GM12878 (cell line): ENCODE measurements around the gene GSG1. TPM values are rescaled to one million over a fixed set of nuclear protein-coding genes. Genes with fewer than 3 reads are reported as not detected.

Experiments used
- ATAC-seq: fragments of 200-7000 bp; cut with Tn5 transposase; 3 replicates; pipeline ENCODE4 v1.9.1; 2020; ENCODE audit warnings: mild to moderate bottlenecking, moderate library complexity
- BruUV-seq: library from RNA; stranded (reverse); fragments of 400-500 nt; replicated peaks from 2 replicates; lab custom pipeline; 2021; lab: Mats Ljungman, UMichigan
- CTCF ChIA-PET: fragments of 300-600 bp; sonication (Branson Sonifier 250); formaldehyde crosslinking; extraction: SDS; loops from one replicate; lab custom pipeline; 2021; ENCODE audit warnings: inconsistent platforms; lab: Yijun Ruan, JAX
- POLR2A ChIA-PET: fragments of 350-600 bp; formaldehyde crosslinking; extraction: SDS; loops from one replicate; lab custom pipeline; 2021; ENCODE audit warnings: inconsistent platforms; lab: Charles Lee
- RAD21 ChIA-PET: fragments of 300-600 bp; sonication (Branson Sonifier 250); formaldehyde crosslinking; loops from one replicate; lab custom pipeline; 2023; ENCODE audit warnings: antibody characterized with exemption; ENCODE audit not compliant: unreplicated experiment; lab: Charles Lee
- SMC1A ChIA-PET: fragments of 300-600 bp; sonication (Branson Sonifier 250); formaldehyde crosslinking; loops from one replicate; lab custom pipeline; 2023; ENCODE audit not compliant: unreplicated experiment, uncharacterized antibody; lab: Charles Lee
- DNase-seq: peaks from one replicate; pipeline ENCODE4 v3.0.0-alpha.2; 2011; ENCODE audit warnings: low read depth, low spot score
- FAIRE-seq: peaks from 3 replicates; lab custom pipeline; 2011; peaks lifted over from hg19 to GRCh38; lab: Jason Lieb, UNC
- H2AFZ ChIP-seq: 2 replicates; pipeline ENCODE4 v1.6.0; 2011; ENCODE audit warnings: low read depth, low read length, control low read depth; ENCODE audit not compliant: control insufficient read depth
- H3K27ac ChIP-seq: 2 replicates; pipeline ENCODE4 v1.5.1; 2011; ENCODE audit warnings: control low read depth; ENCODE audit not compliant: control insufficient read depth, insufficient read depth
- H3K27me3 ChIP-seq, 2 experiments: replicated peaks in 1 of 2; 2 replicates each; pipeline versions ENCODE4 v1.6.0 to v1.6.1; 2011; ENCODE audit warnings: low read length in 1 of 2; ENCODE audit not compliant: control insufficient read depth in 2 of 2, insufficient read depth in 2 of 2
- H3K36me3 ChIP-seq, 2 experiments: 2 replicates each; pipeline ENCODE4 v1.5.1; 2011; ENCODE audit warnings: low read length in 1 of 2; ENCODE audit not compliant: control insufficient read depth in 2 of 2, insufficient read depth in 2 of 2
- H3K4me1 ChIP-seq: 2 replicates; pipeline ENCODE4 v1.6.1; 2011; ENCODE audit warnings: mild to moderate bottlenecking, low read length, moderate library complexity, mixed read lengths; ENCODE audit not compliant: control insufficient read depth, insufficient read depth
- H3K4me2 ChIP-seq: 2 replicates; pipeline ENCODE4 v1.6.0; 2011; ENCODE audit warnings: control low read depth; ENCODE audit not compliant: control insufficient read depth, insufficient read depth
- H3K4me3 ChIP-seq: fragments of 200-600 bp; sonication (generic); 2 replicates; pipeline ENCODE4 v1.5.1; 2016
- H3K79me2 ChIP-seq: 2 replicates; pipeline ENCODE4 v1.6.0; 2011; ENCODE audit warnings: low read length; ENCODE audit not compliant: control insufficient read depth, insufficient read depth
- H3K9ac ChIP-seq: 2 replicates; pipeline ENCODE4 v1.8.0; 2011; ENCODE audit warnings: low read length, control low read depth, mixed read lengths; ENCODE audit not compliant: control insufficient read depth, insufficient read depth
- H3K9me3 ChIP-seq: replicated peaks from 3 replicates; pipeline ENCODE4 v1.5.1; 2011; ENCODE audit warnings: mild to moderate bottlenecking, low read length; ENCODE audit not compliant: control insufficient read depth, insufficient read depth
- H4K20me1 ChIP-seq: 2 replicates; pipeline ENCODE4 v1.6.0; 2011; ENCODE audit not compliant: control insufficient read depth, insufficient read depth
- ASH2L ChIP-seq: fragments of 300-600, 200-600 bp; sonication (generic); IDR thresholded peaks from 2 replicates; pipeline ENCODE4 v1.6.1; 2017; ENCODE audit warnings: low read depth, mild to moderate bottlenecking, borderline replicate concordance
- BCL11A ChIP-seq: IDR thresholded peaks from 2 replicates; pipeline ENCODE4 v1.6.1; 2011; ENCODE audit warnings: low read depth, low read length
- CREM ChIP-seq: IDR thresholded peaks from 2 replicates; pipeline ENCODE4 v1.6.1; 2014; ENCODE audit warnings: antibody characterized with exemption, low read depth
- MEF2A ChIP-seq: IDR thresholded peaks from 2 replicates; pipeline ENCODE4 v1.6.1; 2011; ENCODE audit warnings: low read depth, mild to moderate bottlenecking, low read length, moderate library complexity; ENCODE audit not compliant: insufficient read depth
- NFXL1 ChIP-seq: fragments of 450-650 bp; IDR thresholded peaks from 2 replicates; pipeline ENCODE4 v1.6.1; 2017; ENCODE audit warnings: antibody characterized with exemption, mild to moderate bottlenecking, borderline replicate concordance
- NR2C1 ChIP-seq: fragments of 450-650 bp; IDR thresholded peaks from 2 replicates; pipeline ENCODE4 v1.6.1; 2017; ENCODE audit warnings: antibody characterized with exemption, mild to moderate bottlenecking, moderate library complexity
- NR2F1 ChIP-seq: fragments of 450-650 bp; conservative IDR thresholded peaks from 2 replicates; pipeline ENCODE4 v1.6.1; 2017; ENCODE audit warnings: mild to moderate bottlenecking
- SIN3A ChIP-seq: IDR thresholded peaks from 2 replicates; pipeline ENCODE4 v1.6.1; 2012; ENCODE audit warnings: low read depth, low read length, improper control_type of control experiment
- SIX5 ChIP-seq: IDR thresholded peaks from 2 replicates; pipeline ENCODE4 v1.6.1; 2011; ENCODE audit warnings: mild to moderate bottlenecking, low read depth, low read length, moderate library complexity; ENCODE audit not compliant: severe bottlenecking
- SKIL ChIP-seq: fragments of 450-650 bp; IDR thresholded peaks from 2 replicates; pipeline ENCODE4 v1.6.1; 2017; ENCODE audit warnings: mild to moderate bottlenecking, low read depth, inconsistent platforms; ENCODE audit not compliant: poor library complexity, severe bottlenecking
- SMAD1 ChIP-seq: fragments of 450-650 bp; IDR thresholded peaks from 2 replicates; pipeline ENCODE4 v1.6.1; 2018; ENCODE audit warnings: mild to moderate bottlenecking, low read depth; ENCODE audit not compliant: partially characterized antibody
- SMAD5 ChIP-seq: IDR thresholded peaks from 2 replicates; pipeline ENCODE4 v1.6.1; 2016; ENCODE audit warnings: antibody characterized with exemption, low read depth
- STAT3 ChIP-seq: IDR thresholded peaks from 2 replicates; pipeline ENCODE4 v1.6.1; 2011; ENCODE audit warnings: low read depth, low read length, improper control_type of control experiment
- ZBTB33 ChIP-seq: fragments of 450-650 bp; IDR thresholded peaks from 2 replicates; pipeline ENCODE4 v1.6.1; 2017; ENCODE audit warnings: mild to moderate bottlenecking
- WGBS: methylation state at CpG from one replicate; pipeline ENCODE4 v1.1.6; 2016; ENCODE audit warnings: low lambda C conversion rate; ENCODE audit not compliant: insufficient replicate concordance, insufficient coverage; ENCODE audit errors: missing lambda C conversion rate; 5-methylcytosine and 5-hydroxymethylcytosine counted together
- in situ Hi-C: fragments of 300-500 bp; cut with MboI; formaldehyde crosslinking; loops from 9 replicates; pipeline ENCODE4 v1.14.3; 2018; ENCODE audit warnings: mixed read lengths
- intact Hi-C: fragments of 100-400 bp; cut with micrococcal nuclease; formaldehyde crosslinking; loops from one replicate; pipeline ENCODE4 v1.14.2; 2022; ENCODE audit not compliant: unreplicated experiment
- polyA plus RNA-seq, 11 experiments: library from polyadenylated mRNA; depleted of rRNA in 4 of 11; unstranded in 6 of 11; stranded (reverse) in 5 of 11; fragments of >200 nt; fragmentation: Nextera tagmentation in 4 of 11; fragmentation: Illumina TruSeq in 1 of 11; extraction: Ambion mirVana in 4 of 11; extraction: Trizol in 1 of 11; gene quantifications; 1 replicate in 1 of 11; 2 replicates in 10 of 11; pipeline versions ENCODE4 v1.2.1 to v1.2.3, GENCODE V29; 2011 to 2016; ENCODE audit warnings: inconsistent platforms in 2 of 11, missing spikeins in 2 of 11, low read depth in 1 of 11
- total RNA-seq, 4 experiments: library from RNA; depleted of rRNA in 3 of 4; stranded (reverse); fragments of >200 nt in 3 of 4; fragmentation: Illumina TruSeq in 1 of 4; extraction: Trizol in 1 of 4; gene quantifications; 2 replicates each; pipeline versions ENCODE4 v1.2.1 to v1.2.3, GENCODE V29; 2013 to 2021
- TF ChIP-seq, protein P1 (sequence below): fragments of 450-650 bp; IDR thresholded peaks from 2 replicates; pipeline ENCODE4 v1.6.1; 2017; ENCODE audit warnings: antibody characterized with exemption, mild to moderate bottlenecking, moderate library complexity

GSG1 gene
- total and polyA plus RNA-seq, 10 of the 15 experiments (the other 5 are each of a cell fraction or from before 2014, with no cell fraction given) = not detected

DNA sequence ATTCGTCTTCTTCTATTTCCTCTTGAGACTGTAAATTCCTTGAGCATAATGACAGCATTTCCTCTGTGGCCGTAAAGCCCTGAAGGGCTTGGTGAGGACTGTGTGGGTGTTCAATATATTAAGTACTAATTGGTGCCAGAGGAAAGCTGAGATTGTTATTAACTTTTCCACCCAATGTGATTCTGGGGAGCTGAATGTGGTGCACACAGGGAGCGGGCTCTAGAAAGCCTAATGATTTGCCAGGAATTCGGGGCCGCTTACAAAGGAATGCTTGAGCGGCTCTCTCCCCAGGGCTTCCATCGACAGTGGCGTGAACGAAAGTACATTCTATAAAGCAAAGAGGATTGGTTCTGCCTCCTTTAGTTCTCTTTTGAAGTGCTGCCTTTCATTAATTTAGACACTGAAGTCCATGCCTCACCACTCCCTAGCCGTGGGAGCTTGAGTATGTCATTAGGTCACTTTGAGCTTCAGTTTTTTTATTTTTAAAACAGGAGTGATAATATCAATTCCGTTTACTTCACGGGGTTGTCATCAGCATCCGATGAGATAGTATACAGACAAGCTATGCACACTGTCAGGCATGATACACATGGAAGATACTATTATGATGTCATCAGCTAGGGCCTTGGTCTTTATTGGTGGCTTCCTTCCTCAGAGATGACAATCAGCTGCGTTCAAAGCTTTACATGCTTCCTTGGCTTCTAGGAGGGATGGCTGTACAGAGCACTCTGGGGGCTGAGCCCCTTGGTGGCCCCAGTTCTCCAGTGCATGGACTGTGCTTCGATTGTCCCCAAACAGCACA is 11.0 kb upstream of the GSG1 start (continued):
- no peak for TF ChIP-seq SIN3A

DNA sequence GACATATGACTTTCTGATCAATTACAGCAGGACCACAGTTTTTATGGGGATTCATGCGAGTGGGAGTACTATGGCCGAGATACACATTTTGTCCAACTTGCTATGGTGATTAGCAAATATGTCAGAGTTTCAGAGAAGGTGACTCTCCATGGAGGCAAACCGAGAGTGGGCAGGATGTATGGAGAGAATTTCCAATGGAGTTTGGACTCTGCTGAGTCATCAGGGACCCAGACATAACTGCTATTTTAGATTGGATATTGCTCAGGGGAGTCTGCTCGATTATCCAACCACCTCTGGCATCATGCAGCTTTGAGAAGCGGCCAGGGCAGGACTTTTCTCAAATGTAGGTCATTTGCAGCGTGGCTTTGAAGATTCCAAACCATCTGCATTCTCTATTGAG is 9.5 kb upstream of the GSG1 start:
- POLR2A ChIA-PET = no interaction called here
- no peaks in the 10 kb centered on the region for H4K20me1 ChIP-seq
- 2% methylated on average over 6 of the region's 6 CpGs for WGBS
- no peak overlapping the region for H3K27ac ChIP-seq
- no peak for FAIRE-seq
- no peaks in the 10 kb centered on the region for H3K36me3 ChIP-seq
- in situ Hi-C loops = no loop called here
- CTCF ChIA-PET = no interaction called here
- peaks cover 2 to 8% of the 10 kb centered on the region in 2 experiments; a peak in 3 of 4 replicates for H3K27me3 ChIP-seq
- no peaks in the 10 kb centered on the region for H3K79me2 ChIP-seq
- RAD21 ChIA-PET = no interaction called here
- H3K4me1 ChIP-seq = no peaks in the 10 kb centered on the region
- intact Hi-C loops = no loop called here
- H2AFZ ChIP-seq = no peak overlapping the region
- DNase-seq = no peak
- H3K4me2 ChIP-seq = no peak overlapping the region
- TF ChIP-seq SMAD5 = no peak
- TF ChIP-seq, protein P1, sequence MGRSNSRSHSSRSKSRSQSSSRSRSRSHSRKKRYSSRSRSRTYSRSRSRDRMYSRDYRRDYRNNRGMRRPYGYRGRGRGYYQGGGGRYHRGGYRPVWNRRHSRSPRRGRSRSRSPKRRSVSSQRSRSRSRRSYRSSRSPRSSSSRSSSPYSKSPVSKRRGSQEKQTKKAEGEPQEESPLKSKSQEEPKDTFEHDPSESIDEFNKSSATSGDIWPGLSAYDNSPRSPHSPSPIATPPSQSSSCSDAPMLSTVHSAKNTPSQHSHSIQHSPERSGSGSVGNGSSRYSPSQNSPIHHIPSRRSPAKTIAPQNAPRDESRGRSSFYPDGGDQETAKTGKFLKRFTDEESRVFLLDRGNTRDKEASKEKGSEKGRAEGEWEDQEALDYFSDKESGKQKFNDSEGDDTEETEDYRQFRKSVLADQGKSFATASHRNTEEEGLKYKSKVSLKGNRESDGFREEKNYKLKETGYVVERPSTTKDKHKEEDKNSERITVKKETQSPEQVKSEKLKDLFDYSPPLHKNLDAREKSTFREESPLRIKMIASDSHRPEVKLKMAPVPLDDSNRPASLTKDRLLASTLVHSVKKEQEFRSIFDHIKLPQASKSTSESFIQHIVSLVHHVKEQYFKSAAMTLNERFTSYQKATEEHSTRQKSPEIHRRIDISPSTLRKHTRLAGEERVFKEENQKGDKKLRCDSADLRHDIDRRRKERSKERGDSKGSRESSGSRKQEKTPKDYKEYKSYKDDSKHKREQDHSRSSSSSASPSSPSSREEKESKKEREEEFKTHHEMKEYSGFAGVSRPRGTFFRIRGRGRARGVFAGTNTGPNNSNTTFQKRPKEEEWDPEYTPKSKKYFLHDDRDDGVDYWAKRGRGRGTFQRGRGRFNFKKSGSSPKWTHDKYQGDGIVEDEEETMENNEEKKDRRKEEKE = no peak
- TF ChIP-seq CREM = no peak
- no peak for TF ChIP-seq STAT3
- no peak for TF ChIP-seq SMAD1
- TF ChIP-seq ZBTB33 = no peak
- no peak for TF ChIP-seq BCL11A
- no peak for TF ChIP-seq MEF2A
- TF ChIP-seq SIX5 = no peak
- no peak for TF ChIP-seq NFXL1
- no peak for TF ChIP-seq SKIL
- no peak for TF ChIP-seq ASH2L
- TF ChIP-seq NR2F1 = no peak
- no peak for TF ChIP-seq NR2C1
- H3K9me3 ChIP-seq = no peaks in the 10 kb centered on the region; the same call in 2 of the 3 replicates
- no peak for ATAC-seq
- no peak overlapping the region for H3K4me3 ChIP-seq
- H3K9ac ChIP-seq = no peak overlapping the region
- SMC1A ChIA-PET = no interaction called here
- no TSS peak for BruUV-seq
